GM10266 (cell line): ENCODE results near the gene CCDC191.
A peak's percentile ranks its signal among the peaks of the same experiment; 100 is the strongest.

Source experiments
- DNase-seq: peaks from one replicate; pipeline ENCODE4 v3.0.0; 2012; ENCODE audit errors: extremely low spot score
- TF ChIP-seq, protein P1 (sequence below): IDR thresholded peaks from 2 replicates; pipeline ENCODE4 v1.5.1; 2012; ENCODE audit warnings: mild to moderate bottlenecking, low read depth; ENCODE audit not compliant: control insufficient read depth, insufficient read depth; ENCODE audit errors: missing control alignments

CCDC191 gene

DNA sequence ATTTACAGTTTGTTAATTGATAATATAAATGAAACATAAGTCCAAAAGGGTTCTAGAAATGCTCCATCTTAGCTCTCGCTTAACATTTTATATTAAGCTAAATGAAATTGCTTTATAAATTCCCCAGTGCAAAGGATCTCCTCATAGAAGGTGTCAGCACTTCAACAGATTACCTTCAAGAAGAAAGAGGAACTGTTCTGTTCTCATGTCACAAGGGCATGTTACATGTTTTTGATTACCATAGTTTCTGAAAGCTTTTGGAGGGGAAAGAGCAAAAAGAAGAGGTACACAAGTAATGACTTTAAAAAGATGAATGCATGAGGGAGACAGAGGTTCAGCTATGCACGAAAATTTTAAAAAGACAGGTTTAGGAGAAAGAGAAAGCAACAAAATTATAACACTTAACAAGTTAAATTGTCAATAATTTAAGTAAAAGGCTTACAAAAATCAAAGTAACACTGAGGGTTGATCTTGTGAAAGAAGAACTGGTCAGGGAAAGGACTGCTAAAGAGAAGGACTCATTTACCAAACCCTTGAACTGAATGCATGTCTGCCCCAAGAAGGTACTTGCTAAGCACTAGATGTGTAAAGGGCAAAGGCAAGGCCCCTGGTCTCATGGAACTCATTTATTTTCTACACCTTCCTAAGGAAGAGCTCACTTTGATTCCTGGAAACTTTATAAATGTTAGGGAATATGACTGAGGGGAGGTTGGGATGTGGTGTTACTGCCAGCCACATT, 45.1 kb downstream of the CCDC191 start:
- TF ChIP-seq, protein P1, sequence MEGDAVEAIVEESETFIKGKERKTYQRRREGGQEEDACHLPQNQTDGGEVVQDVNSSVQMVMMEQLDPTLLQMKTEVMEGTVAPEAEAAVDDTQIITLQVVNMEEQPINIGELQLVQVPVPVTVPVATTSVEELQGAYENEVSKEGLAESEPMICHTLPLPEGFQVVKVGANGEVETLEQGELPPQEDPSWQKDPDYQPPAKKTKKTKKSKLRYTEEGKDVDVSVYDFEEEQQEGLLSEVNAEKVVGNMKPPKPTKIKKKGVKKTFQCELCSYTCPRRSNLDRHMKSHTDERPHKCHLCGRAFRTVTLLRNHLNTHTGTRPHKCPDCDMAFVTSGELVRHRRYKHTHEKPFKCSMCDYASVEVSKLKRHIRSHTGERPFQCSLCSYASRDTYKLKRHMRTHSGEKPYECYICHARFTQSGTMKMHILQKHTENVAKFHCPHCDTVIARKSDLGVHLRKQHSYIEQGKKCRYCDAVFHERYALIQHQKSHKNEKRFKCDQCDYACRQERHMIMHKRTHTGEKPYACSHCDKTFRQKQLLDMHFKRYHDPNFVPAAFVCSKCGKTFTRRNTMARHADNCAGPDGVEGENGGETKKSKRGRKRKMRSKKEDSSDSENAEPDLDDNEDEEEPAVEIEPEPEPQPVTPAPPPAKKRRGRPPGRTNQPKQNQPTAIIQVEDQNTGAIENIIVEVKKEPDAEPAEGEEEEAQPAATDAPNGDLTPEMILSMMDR, result no peak
- DNase-seq, result peak; percentile 16

DNA sequence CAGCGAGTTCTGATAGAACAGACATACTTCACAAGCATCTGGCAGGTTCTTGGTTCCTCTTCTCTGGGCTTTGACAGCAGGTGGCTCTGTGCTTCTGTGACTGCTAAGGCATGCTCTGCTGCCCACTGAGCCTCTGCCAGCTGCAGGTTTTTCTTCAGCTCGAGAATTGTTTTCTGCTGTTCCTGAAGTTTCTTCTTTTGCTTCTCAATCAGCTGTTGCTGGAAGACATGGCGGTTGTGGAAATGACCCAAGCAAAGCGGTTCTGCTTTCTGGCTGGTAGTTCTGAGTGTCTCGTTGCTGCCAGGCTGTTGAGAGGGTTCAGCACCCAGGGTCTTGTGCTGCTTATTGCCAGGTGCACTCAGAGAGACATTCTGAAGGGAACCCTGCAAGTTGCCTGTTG, 50.8 kb downstream of the CCDC191 start:
- TF ChIP-seq, protein P1, result no peak
- no peak for DNase-seq

- DNase-seq, result peak; percentile 17
Observed at GRCh38 chr3:113985541-113985940, 70.8 kb downstream of the CCDC191 start.

GRCh38 chr3:113983544-113983943, 72.8 kb downstream of the CCDC191 start:
- no peak for DNase-seq
- TF ChIP-seq, protein P1, result no peak

More at GRCh38 chr3:113985541-113985940, 70.8 kb downstream of the CCDC191 start:
- TF ChIP-seq, protein P1, result no peak

GRCh38 chr3:113981803-113982202, 74.5 kb downstream of the CCDC191 start:
- TF ChIP-seq, protein P1, result no peak
- DNase-seq, result no peak

DNA sequence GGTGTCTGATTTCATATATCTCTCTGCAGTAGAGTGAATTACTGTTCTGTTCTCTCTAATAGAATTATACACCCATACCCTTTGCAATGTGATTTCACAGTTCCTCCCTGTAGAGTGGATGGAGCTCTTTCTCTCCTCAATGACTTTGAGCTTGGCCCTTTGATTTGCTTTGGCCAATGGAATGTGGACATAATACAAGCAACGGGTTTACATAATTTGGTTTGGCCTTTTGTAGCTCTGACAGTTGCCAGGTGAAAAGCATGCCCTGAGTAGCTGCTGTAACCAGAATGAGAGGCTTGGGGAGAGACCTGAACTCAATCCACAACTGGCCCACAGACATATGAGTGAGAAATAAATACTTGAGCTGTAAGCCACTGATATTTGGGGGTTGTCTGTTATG, 76.4 kb downstream of the CCDC191 start:
- TF ChIP-seq, protein P1, result no peak
- DNase-seq, result no peak

DNA sequence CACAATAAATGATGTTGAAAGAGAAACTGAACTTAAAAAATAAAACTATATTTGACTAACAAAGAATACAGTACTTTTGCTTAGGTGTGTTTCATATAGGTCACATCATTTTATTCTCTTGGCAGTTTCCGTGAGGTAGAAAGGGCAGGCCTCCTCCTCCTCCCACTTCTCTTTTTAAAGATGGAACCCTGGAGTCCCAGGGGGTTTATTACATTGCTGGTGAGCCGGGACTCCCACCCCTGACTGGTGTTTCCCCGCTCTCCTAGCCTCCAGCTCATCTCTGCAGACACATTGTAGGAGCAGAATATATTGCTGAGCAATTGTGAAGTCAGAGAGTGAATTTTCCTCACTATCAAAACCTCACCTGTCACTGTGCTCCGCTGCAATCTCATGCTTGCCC, 78.5 kb downstream of the CCDC191 start:
- TF ChIP-seq, protein P1, result no peak
- DNase-seq, result no peak
